ENCODE measurements around the gene PCDHA1.

DNA sequence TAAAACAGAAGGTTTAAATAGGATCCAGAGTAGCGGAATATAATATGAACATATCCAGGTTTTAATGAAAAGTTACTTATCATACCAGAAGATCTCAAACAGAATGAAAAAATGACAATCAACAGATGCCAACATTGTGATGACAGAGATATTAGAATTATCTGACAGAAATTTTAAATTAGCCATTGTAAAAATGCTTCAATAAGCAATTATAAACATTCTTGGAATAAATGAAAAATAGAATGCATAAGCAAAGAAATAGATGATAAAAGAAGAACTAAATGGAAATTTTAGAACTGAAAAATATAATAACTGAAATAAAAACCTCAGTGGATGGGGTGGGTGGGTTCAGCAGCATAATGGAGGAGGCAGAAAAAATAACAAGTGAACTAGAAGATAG lies 48.5 kb upstream of the PCDHA1 start:
- TF ChIP-seq, protein P1, sequence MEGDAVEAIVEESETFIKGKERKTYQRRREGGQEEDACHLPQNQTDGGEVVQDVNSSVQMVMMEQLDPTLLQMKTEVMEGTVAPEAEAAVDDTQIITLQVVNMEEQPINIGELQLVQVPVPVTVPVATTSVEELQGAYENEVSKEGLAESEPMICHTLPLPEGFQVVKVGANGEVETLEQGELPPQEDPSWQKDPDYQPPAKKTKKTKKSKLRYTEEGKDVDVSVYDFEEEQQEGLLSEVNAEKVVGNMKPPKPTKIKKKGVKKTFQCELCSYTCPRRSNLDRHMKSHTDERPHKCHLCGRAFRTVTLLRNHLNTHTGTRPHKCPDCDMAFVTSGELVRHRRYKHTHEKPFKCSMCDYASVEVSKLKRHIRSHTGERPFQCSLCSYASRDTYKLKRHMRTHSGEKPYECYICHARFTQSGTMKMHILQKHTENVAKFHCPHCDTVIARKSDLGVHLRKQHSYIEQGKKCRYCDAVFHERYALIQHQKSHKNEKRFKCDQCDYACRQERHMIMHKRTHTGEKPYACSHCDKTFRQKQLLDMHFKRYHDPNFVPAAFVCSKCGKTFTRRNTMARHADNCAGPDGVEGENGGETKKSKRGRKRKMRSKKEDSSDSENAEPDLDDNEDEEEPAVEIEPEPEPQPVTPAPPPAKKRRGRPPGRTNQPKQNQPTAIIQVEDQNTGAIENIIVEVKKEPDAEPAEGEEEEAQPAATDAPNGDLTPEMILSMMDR (IDR thresholded peaks at IDR 0.05): no peak
- no peak for TF ChIP-seq POLR2A (IDR thresholded peaks at IDR 0.05)

All from uterus (tissue), 2 donors.